Neural progenitor cell (in vitro differentiated cells): ENCODE results near the gene PRSS50. TPM values are rescaled to one million over a fixed set of nuclear protein-coding genes. Genes with fewer than 3 reads are reported as not detected.
A peak's percentile ranks its signal among the peaks of the same experiment; 100 is the strongest.

Source experiments
- DNase-seq: peaks from one replicate; pipeline ENCODE4 v3.0.0-alpha.2; 2016; ENCODE audit warnings: low spot score
- H2AFZ ChIP-seq: fragments of 200-600 bp; sonication (generic); replicated peaks from 2 replicates; pipeline ENCODE4 v1.6.1; 2016; ENCODE audit warnings: antibody characterized with exemption
- H3F3A ChIP-seq: fragments of 200-600 bp; sonication (generic); 2 replicates; pipeline ENCODE4 v1.6.1; 2016; ENCODE audit warnings: antibody characterized with exemption, low read depth
- H3K27ac ChIP-seq: fragments of 200-600 bp; sonication (generic); 2 replicates; pipeline ENCODE4 v1.5.1; 2016; ENCODE audit warnings: mild to moderate bottlenecking
- H3K27me3 ChIP-seq: fragments of 200-600 bp; sonication (generic); 2 replicates; pipeline ENCODE4 v1.6.1; 2016; ENCODE audit warnings: mild to moderate bottlenecking, moderate library complexity
- H3K36me3 ChIP-seq: fragments of 200-600 bp; sonication (generic); 2 replicates; pipeline ENCODE4 v1.5.1; 2016
- H3K4me1 ChIP-seq: fragments of 200-600 bp; sonication (generic); 2 replicates; pipeline ENCODE4 v1.6.1; 2016; ENCODE audit warnings: mixed run types
- H3K4me2 ChIP-seq: fragments of 200-600 bp; sonication (generic); 2 replicates; pipeline ENCODE4 v1.6.1; 2016
- H3K4me3 ChIP-seq: fragments of 200-600 bp; sonication (generic); 2 replicates; pipeline ENCODE4 v1.5.1; 2016
- H3K79me2 ChIP-seq: fragments of 200-600 bp; sonication (generic); 2 replicates; pipeline ENCODE4 v1.6.1; 2016; ENCODE audit warnings: low read depth
- H3K9ac ChIP-seq: fragments of 200-600 bp; sonication (generic); 2 replicates; pipeline ENCODE4 v1.6.1; 2016
- H3K9me3 ChIP-seq: fragments of 200-600 bp; sonication (generic); 2 replicates; pipeline ENCODE4 v1.5.1; 2016; ENCODE audit warnings: low read depth
- H4K20me1 ChIP-seq: fragments of 200-600 bp; sonication (generic); 2 replicates; pipeline ENCODE4 v1.6.1; 2016; ENCODE audit warnings: low read depth
- H3K27ac Mint-ChIP-seq: 3 replicates; pipeline ENCODE4 v1.8.0; 2021; ENCODE audit warnings: mixed read lengths
- H3K27me3 Mint-ChIP-seq: 2 replicates; pipeline ENCODE4 v1.8.0; 2022; ENCODE audit warnings: low read depth, mild to moderate bottlenecking, inconsistent platforms, moderate library complexity, mixed read lengths; ENCODE audit not compliant: insufficient read depth
- H3K36me3 Mint-ChIP-seq: 3 replicates; pipeline ENCODE4 v1.8.0; 2021; ENCODE audit warnings: mixed read lengths
- H3K4me1 Mint-ChIP-seq: 3 replicates; pipeline ENCODE4 v1.8.0; 2021; ENCODE audit warnings: mixed read lengths
- H3K4me3 Mint-ChIP-seq: 3 replicates; pipeline ENCODE4 v1.8.0; 2021; ENCODE audit warnings: mild to moderate bottlenecking, moderate library complexity, mixed read lengths
- H3K9me3 Mint-ChIP-seq: 3 replicates; pipeline ENCODE4 v1.8.0; 2020; ENCODE audit warnings: mixed read lengths
- CTCF ChIP-seq: fragments of 200-600 bp; sonication (generic); IDR thresholded peaks from 2 replicates; pipeline ENCODE4 v1.5.1; 2017; ENCODE audit warnings: antibody characterized with exemption, mild to moderate bottlenecking
- EZH2 ChIP-seq: fragments of 200-600 bp; sonication (generic); IDR thresholded peaks from 2 replicates; pipeline ENCODE4 v1.6.1; 2017; ENCODE audit warnings: antibody characterized with exemption, mild to moderate bottlenecking, moderate library complexity
- EZH2phosphoT487 ChIP-seq: fragments of 200-600 bp; sonication (generic); IDR thresholded peaks from 2 replicates; pipeline ENCODE4 v1.6.1; 2017; ENCODE audit warnings: antibody characterized with exemption
- total RNA-seq: library from RNA; depleted of rRNA; stranded (reverse); fragments of >200 nt; gene quantifications from 2 replicates; pipeline ENCODE4 v1.2.3, GENCODE V29; 2015; ENCODE audit warnings: low replicate concordance

The PRSS50 gene
- total RNA-seq, 1 donor from 2014 or later: 0.28 TPM

- H3K27me3 ChIP-seq: peaks cover 45% of the 10 kb centered on the region
- Mint-ChIP-seq H3K27me3 (peaks cover 12% of the 10 kb centered on the region), H3K4me1 (peaks cover 31% of the 10 kb centered on the region), H3K9me3 (no peaks in the 10 kb centered on the region), H3K36me3 (no peaks in the 10 kb centered on the region), H3K27ac (peak overlapping the region; percentile 55), H3K4me3 (no peak overlapping the region)
- peaks cover 4% of the 10 kb centered on the region for H3K4me1 ChIP-seq
- H3K36me3 ChIP-seq: no peaks in the 10 kb centered on the region
- H3K4me3 ChIP-seq: no peak overlapping the region
- H4K20me1 ChIP-seq: peaks cover 3% of the 10 kb centered on the region
- no peaks in the 10 kb centered on the region for H3K79me2 ChIP-seq
- H3F3A ChIP-seq: no peaks in the 10 kb centered on the region
- H3K27ac ChIP-seq: no peak overlapping the region
- no peak overlapping the region for H2AFZ ChIP-seq
- H3K9ac ChIP-seq: no peak overlapping the region
- TF ChIP-seq EZH2: no peak
- TF ChIP-seq CTCF: no peak
- no peak for DNase-seq
- no peaks in the 10 kb centered on the region for H3K9me3 ChIP-seq
- H3K4me2 ChIP-seq: no peak overlapping the region
Observed at GRCh38 chr3:46702246-46703012, 15.2 kb downstream of the PRSS50 start.

DNA sequence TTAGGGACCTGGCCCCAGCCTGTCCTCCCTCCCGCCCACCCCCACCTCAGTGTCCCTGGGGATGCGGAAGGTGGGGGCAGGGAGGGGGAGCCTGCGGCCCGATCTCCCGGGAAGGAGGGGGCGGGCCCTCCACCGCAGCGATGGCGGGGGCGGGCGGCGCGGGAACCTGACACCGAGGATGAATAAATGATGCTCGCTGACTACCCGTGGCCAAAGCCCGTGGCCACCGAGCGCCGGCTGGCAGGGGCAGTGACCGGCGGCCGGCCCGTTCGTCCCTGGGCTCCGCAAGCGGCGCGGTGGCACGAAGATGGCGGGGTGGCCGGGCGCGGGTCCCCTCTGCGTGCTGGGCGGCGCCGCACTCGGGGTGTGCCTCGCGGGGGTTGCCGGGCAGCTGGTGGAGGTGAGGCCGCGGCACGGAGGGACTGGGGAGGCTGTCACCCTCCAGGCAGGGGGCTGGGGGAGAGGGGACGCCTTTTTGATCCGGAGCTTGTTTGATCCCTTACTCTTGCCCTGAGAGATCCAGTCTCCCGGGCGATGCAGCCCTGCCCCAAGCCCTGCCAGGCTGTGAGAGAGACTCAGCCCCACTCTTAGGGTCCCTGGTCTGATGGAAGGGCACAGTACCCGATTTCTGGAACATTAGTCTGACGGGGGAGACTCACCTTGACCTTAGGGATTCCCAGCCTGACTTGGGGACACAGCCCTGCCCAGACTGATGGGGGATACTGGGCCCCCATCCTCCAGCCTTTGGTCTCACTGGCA, 16.3 kb downstream of the PRSS50 start, which contains the start of gene TMIE:
Gene TMIE (plus strand): TSS at position 212 of the 759 bp plus-strand sequence. CDS start 96 bp downstream, at position 308.
- no peaks in the 10 kb centered on the region for H3K9me3 ChIP-seq
- H3K27ac Mint-ChIP-seq: peak within 1 kb of the TSS; percentile 55
- H3K4me3 Mint-ChIP-seq: peak within 1 kb of the TSS; percentile 74

DNA sequence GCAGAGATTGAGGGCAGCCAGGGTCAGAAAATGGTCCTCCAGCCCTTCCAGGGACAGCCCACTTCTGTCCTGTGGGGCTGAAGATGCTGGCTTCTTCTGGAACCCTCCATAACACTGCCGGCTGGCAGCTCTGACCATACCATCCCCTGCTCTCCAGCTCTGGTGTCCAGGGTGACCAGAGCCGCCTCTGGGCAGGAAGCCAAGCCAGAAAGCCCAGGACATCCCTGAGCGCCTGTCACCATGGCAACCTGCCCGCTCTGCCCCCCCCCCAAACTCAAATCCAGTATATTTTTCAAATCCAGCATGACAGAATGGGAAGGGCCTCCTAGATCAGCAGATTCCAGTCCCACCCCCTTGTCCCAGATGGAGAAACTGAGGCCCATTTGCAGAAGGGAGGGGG, 16.9 kb downstream of the PRSS50 start:
- Histone ChIP-seq H3K4me2 (peak overlapping the region; percentile 76), H3K4me3 (peak overlapping the region; percentile 49), H4K20me1 (peaks cover 3% of the 10 kb centered on the region), H3K9ac (no peak overlapping the region), H2AFZ (no peak overlapping the region), H3K36me3 (no peaks in the 10 kb centered on the region), H3K79me2 (no peaks in the 10 kb centered on the region), H3K4me1 (peaks cover 4% of the 10 kb centered on the region), H3F3A (no peaks in the 10 kb centered on the region), H3K9me3 (no peaks in the 10 kb centered on the region), H3K27me3 (peaks cover 45% of the 10 kb centered on the region), H3K27ac (no peak overlapping the region)
- Mint-ChIP-seq H3K9me3 (no peaks in the 10 kb centered on the region), H3K27me3 (peaks cover 15% of the 10 kb centered on the region), H3K4me3 (peak overlapping the region; percentile 55), H3K4me1 (peaks cover 28% of the 10 kb centered on the region), H3K36me3 (no peaks in the 10 kb centered on the region), H3K27ac (peak overlapping the region; percentile 42)
- TF ChIP-seq CTCF (no peak), EZH2 (no peak), EZH2phosphoT487 (no peak)
- peak; percentile 30 for DNase-seq

More for the DNA sequence above, 16.3 kb downstream of the PRSS50 start, which contains the start of gene TMIE:
- no peaks in the 10 kb centered on the region for H3K9me3 Mint-ChIP-seq
- H3K27me3 Mint-ChIP-seq: peaks cover 12% of the 10 kb centered on the region
- H3K27me3 ChIP-seq: peaks cover 45% of the 10 kb centered on the region
- peaks cover 30% of the 10 kb centered on the region for H3K4me1 Mint-ChIP-seq
- H4K20me1 ChIP-seq: peaks cover 3% of the 10 kb centered on the region
- peaks cover 4% of the 10 kb centered on the region for H3K4me1 ChIP-seq
- H2AFZ ChIP-seq: peak within 1 kb of the TSS; percentile 6
- no peaks in the 10 kb centered on the region for H3K36me3 ChIP-seq
- H3K36me3 Mint-ChIP-seq: no peaks in the 10 kb centered on the region
- no peaks in the 10 kb centered on the region for H3F3A ChIP-seq
- peak within 1 kb of the TSS; percentile 76 for H3K4me2 ChIP-seq
- TF ChIP-seq CTCF (no peak), EZH2 (peak; percentile 39), EZH2phosphoT487 (peak; percentile 17)
- no peaks in the 10 kb centered on the region for H3K79me2 ChIP-seq
- no peak within 1 kb of the TSS for H3K9ac ChIP-seq
- peak; percentile 65 for DNase-seq
- no peak within 1 kb of the TSS for H3K27ac ChIP-seq
- peak within 1 kb of the TSS; percentile 49 for H3K4me3 ChIP-seq
